ENCODE data around the gene CDH4. TPM values are rescaled to one million over a fixed set of nuclear protein-coding genes. Genes with fewer than 3 reads are reported as not detected.

CDH4 gene
- total and polyA plus RNA-seq, 2 donors (not counting 1 experiment from before 2014, with no cell fraction given): not detected

DNA sequence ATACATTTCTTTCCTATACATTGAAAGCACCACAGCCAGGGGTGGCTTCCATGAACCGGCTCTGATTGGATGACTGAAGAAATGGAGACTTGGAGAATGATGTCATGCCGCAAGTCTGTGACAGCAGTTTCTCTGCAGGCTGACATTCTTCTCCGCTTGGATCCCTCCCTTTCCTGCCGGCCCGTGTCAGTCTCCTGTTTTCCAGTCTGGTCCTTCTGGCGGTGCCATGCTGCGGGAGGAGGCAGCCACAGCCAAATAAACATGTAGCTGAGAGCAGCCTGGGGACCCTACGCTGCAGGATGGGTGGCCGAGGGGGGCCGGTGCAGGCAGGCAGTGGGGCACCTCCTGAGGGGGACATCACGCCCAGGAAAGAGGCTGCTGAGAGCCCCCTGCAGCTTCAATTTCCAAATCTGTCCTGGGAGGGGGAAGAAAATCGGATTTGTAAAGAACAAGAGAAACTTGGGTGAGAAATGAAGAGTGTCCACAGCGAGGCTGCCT, 635.6 kb downstream of the CDH4 start:
- ChIA-PET CTCF (interaction anchor here (1.1 to 1.9 kb wide), 3 partner anchors 9 to 24 kb away, joined by 3 to 5 read pairs (median 4); no protein-coding TSS in a partner anchor), POLR2A (no interaction called here)
- Mint-ChIP-seq H3K27me3 (peaks cover 15% of the 10 kb centered on the region), H3K4me3 (no peak overlapping the region), H3K4me1 (peaks cover 3% of the 10 kb centered on the region), H3K27ac (no peak overlapping the region), H3K9me3 (ENCODE audit: insufficient read depth) (peaks cover 12% of the 10 kb centered on the region)
- Histone ChIP-seq H3K4me3 (ENCODE audit: control extremely low read depth in 1 of 5, extremely low read depth in 1 of 5, insufficient read depth in 1 of 5, low read depth in 2 of 5, low read length in 4 of 5) (no peak overlapping the region), H3K4me2 (replicated peaks; ENCODE audit: low read depth, low read length, poor library complexity, severe bottlenecking) (no peak overlapping the region), H3K9me3 (ENCODE audit: control extremely low read depth in 1 of 3, control insufficient read depth in 2 of 3, insufficient read depth in 1 of 3, low read length in 2 of 3) (peaks cover 0 to 7% (median 0%) of the 10 kb centered on the region in 3 donors), H3K79me2 (ENCODE audit: control insufficient read depth, insufficient read depth, low read length) (no peaks in the 10 kb centered on the region), H4K20me1 (ENCODE audit: control insufficient read depth, insufficient read depth, low read length, poor library complexity, severe bottlenecking) (no peaks in the 10 kb centered on the region), H2AFZ (ENCODE audit: insufficient read depth, low read depth, low read length, poor library complexity, severe bottlenecking) (no peak overlapping the region), H3K9ac (ENCODE audit: low read length) (no peak overlapping the region), H3K27me3 (replicated peaks in 1 of 4; ENCODE audit: control extremely low read depth in 1 of 4, control insufficient read depth in 3 of 4, insufficient read depth in 4 of 4, low read length in 3 of 4) (peaks cover 0 to 5% (median 0%) of the 10 kb centered on the region in 4 experiments), H3K27ac (ENCODE audit: low read length in 2 of 2) (no peak overlapping the region), H3K36me3 (replicated peaks in 1 of 2; ENCODE audit: control extremely low read depth in 1 of 2, control insufficient read depth in 1 of 2, extremely low read depth in 1 of 2, insufficient read depth in 2 of 2, low read length in 1 of 2) (no peaks in the 10 kb centered on the region), H3K4me1 (ENCODE audit: control insufficient read depth in 2 of 2, insufficient read depth in 2 of 2, low read length in 2 of 2) (no peaks in the 10 kb centered on the region)
- no peak for DNase-seq
- no peak for ATAC-seq (ENCODE audit: low read depth)
- TF ChIP-seq CTCF (IDR thresholded peaks at IDR 0.05) (no peak), EZH2 (IDR thresholded peaks at IDR 0.05; ENCODE audit: borderline replicate concordance, insufficient read depth, low read depth, low read length, poor library complexity, severe bottlenecking) (no peak)
- intact Hi-C loops (cut with micrococcal nuclease): no loop called here
- whole genome bisulfite sequencing (ENCODE audit: insufficient coverage): 73% methylated on average over 13 of the region's 13 CpGs

- H3K27ac Mint-ChIP-seq: no peak overlapping the region
- peaks cover 0 to 7% (median 0%) of the 10 kb centered on the region in 3 donors for H3K9me3 ChIP-seq (ENCODE audit: control extremely low read depth in 1 of 3, control insufficient read depth in 2 of 3, insufficient read depth in 1 of 3, low read length in 2 of 3)
- H4K20me1 ChIP-seq (ENCODE audit: control insufficient read depth, insufficient read depth, low read length, poor library complexity, severe bottlenecking): no peaks in the 10 kb centered on the region
- no peaks in the 10 kb centered on the region for H3K36me3 ChIP-seq (replicated peaks in 1 of 2; ENCODE audit: control extremely low read depth in 1 of 2, control insufficient read depth in 1 of 2, extremely low read depth in 1 of 2, insufficient read depth in 2 of 2, low read length in 1 of 2)
- peaks cover 0 to 5% (median 0%) of the 10 kb centered on the region in 4 experiments for H3K27me3 ChIP-seq (replicated peaks in 1 of 4; ENCODE audit: control extremely low read depth in 1 of 4, control insufficient read depth in 3 of 4, insufficient read depth in 4 of 4, low read length in 3 of 4)
- ATAC-seq (ENCODE audit: low read depth) (no peak), DNase-seq (no peak)
- no peaks in the 10 kb centered on the region for H3K79me2 ChIP-seq (ENCODE audit: control insufficient read depth, insufficient read depth, low read length)
- intact Hi-C loops (cut with micrococcal nuclease): no loop called here
- H3K4me1 Mint-ChIP-seq: peaks cover 3% of the 10 kb centered on the region
- no peak overlapping the region for H3K4me3 Mint-ChIP-seq
- no peak overlapping the region for H3K9ac ChIP-seq (ENCODE audit: low read length)
- H3K4me1 ChIP-seq (ENCODE audit: control insufficient read depth in 2 of 2, insufficient read depth in 2 of 2, low read length in 2 of 2): no peaks in the 10 kb centered on the region
- no peak for TF ChIP-seq EZH2 (IDR thresholded peaks at IDR 0.05; ENCODE audit: borderline replicate concordance, insufficient read depth, low read depth, low read length, poor library complexity, severe bottlenecking)
- no peak for TF ChIP-seq CTCF (IDR thresholded peaks at IDR 0.05)
- H3K4me3 ChIP-seq (ENCODE audit: control extremely low read depth in 1 of 5, extremely low read depth in 1 of 5, insufficient read depth in 1 of 5, low read depth in 2 of 5, low read length in 4 of 5): no peak overlapping the region
- 94% methylated on average over 19 of the region's 19 CpGs for WGBS (ENCODE audit: insufficient coverage)
- no peak overlapping the region for H3K27ac ChIP-seq (ENCODE audit: low read length in 2 of 2)
- CTCF ChIA-PET: interaction anchor here (1.9 kb wide), 1 partner anchor 8 kb away, joined by 5 read pairs; no protein-coding TSS in a partner anchor
- H3K4me2 ChIP-seq (replicated peaks; ENCODE audit: low read depth, low read length, poor library complexity, severe bottlenecking): no peak overlapping the region
- H3K27me3 Mint-ChIP-seq: peaks cover 15% of the 10 kb centered on the region
- H3K9me3 Mint-ChIP-seq (ENCODE audit: insufficient read depth): peaks cover 12% of the 10 kb centered on the region
- H2AFZ ChIP-seq (ENCODE audit: insufficient read depth, low read depth, low read length, poor library complexity, severe bottlenecking): no peak overlapping the region
- POLR2A ChIA-PET: no interaction called here
Measured at GRCh38 chr20:61888101-61888865, 636.2 kb downstream of the CDH4 start.

All from B cell (primary cell).